ENCODE results near the gene MLYCD.

DNA sequence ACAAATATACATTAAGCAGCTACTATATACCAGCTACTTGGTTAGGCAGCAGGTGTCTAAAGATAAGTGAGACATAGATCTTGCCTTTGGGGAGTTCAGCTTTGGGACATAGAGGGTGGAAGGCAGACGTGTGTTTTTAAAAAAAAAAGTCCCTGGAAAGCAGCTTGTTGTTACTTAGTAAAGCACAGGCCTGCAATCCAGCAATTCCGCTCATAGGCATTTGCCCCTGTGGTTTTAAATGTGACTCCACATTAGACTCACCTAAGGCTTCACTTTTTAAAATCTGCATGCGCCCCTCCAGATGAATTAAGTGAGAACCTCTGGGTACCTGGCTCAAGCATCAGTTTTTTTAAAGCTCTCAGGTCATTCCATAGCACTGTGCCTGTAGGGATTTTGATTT lies 7.2 kb upstream of the MLYCD start:
- no peak for TF ChIP-seq POLR2AphosphoS5 (IDR thresholded peaks at IDR 0.05)
- TF ChIP-seq, protein P1, sequence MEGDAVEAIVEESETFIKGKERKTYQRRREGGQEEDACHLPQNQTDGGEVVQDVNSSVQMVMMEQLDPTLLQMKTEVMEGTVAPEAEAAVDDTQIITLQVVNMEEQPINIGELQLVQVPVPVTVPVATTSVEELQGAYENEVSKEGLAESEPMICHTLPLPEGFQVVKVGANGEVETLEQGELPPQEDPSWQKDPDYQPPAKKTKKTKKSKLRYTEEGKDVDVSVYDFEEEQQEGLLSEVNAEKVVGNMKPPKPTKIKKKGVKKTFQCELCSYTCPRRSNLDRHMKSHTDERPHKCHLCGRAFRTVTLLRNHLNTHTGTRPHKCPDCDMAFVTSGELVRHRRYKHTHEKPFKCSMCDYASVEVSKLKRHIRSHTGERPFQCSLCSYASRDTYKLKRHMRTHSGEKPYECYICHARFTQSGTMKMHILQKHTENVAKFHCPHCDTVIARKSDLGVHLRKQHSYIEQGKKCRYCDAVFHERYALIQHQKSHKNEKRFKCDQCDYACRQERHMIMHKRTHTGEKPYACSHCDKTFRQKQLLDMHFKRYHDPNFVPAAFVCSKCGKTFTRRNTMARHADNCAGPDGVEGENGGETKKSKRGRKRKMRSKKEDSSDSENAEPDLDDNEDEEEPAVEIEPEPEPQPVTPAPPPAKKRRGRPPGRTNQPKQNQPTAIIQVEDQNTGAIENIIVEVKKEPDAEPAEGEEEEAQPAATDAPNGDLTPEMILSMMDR (IDR thresholded peaks at IDR 0.05), result no peak
- TF ChIP-seq EP300 (IDR thresholded peaks at IDR 0.05), result no peak

Measured in gastroesophageal sphincter (tissue), 3 donors.